Erythroblast (primary cell): Measurements from ENCODE around the gene ARL5C.
"Not testable (repeated sequence)": the region's sequence is repeated elsewhere in the genome, so short reads cannot be mapped to it uniquely, and the experiment has no call there.

Experiments
- DNase-seq, 2 experiments: peaks; one replicate each; lab custom pipeline; 2025; lab: John Stamatoyannopoulos, UW
- GATA1 ChIP-seq: IDR thresholded peaks from 2 replicates; pipeline ENCODE4 v1.6.1; 2011; ENCODE audit warnings: low read depth, mild to moderate bottlenecking, control low read depth, low read length, moderate library complexity
- POLR2A ChIP-seq: IDR thresholded peaks from 2 replicates; pipeline ENCODE4 v1.6.1; 2011; ENCODE audit warnings: mild to moderate bottlenecking, low read length

The ARL5C gene

GRCh38 chr17:39131616-39132015 is 34.3 kb downstream of the ARL5C start:
- DNase-seq: no peak
- TF ChIP-seq POLR2A (no peak), GATA1 (no peak)

GRCh38 chr17:39130205-39130604 is 35.8 kb downstream of the ARL5C start:
- TF ChIP-seq POLR2A (no peak), GATA1 (no peak)
- no peak for DNase-seq

GRCh38 chr17:39129544-39129943 is 36.4 kb downstream of the ARL5C start:
- not testable (repeated sequence) for DNase-seq

- TF ChIP-seq POLR2A: no peak
- TF ChIP-seq GATA1: no peak
- no peak for DNase-seq
Observed at GRCh38 chr17:39126436-39126835, 39.5 kb downstream of the ARL5C start.

GRCh38 chr17:39125143-39125875 is 40.7 kb downstream of the ARL5C start:
- DNase-seq: no peak

GRCh38 chr17:39123627-39124026 is 42.3 kb downstream of the ARL5C start:
- TF ChIP-seq POLR2A (no peak), GATA1 (no peak)
- DNase-seq: no peak

More at GRCh38 chr17:39125143-39125875, 40.7 kb downstream of the ARL5C start:
- TF ChIP-seq POLR2A (no peak), GATA1 (no peak)

- no peak for DNase-seq
- no peak for TF ChIP-seq GATA1
- TF ChIP-seq POLR2A: no peak
Observed at GRCh38 chr17:39122991-39123390, 43.0 kb downstream of the ARL5C start.

- DNase-seq: not testable (repeated sequence)
Observed at GRCh38 chr17:39121919-39122318, 44.0 kb downstream of the ARL5C start.

GRCh38 chr17:39118674-39119419 is 47.1 kb downstream of the ARL5C start:
- no peak for DNase-seq
- TF ChIP-seq GATA1: no peak
- TF ChIP-seq POLR2A: no peak

- TF ChIP-seq POLR2A: no peak
- TF ChIP-seq GATA1: no peak
- DNase-seq: no peak
Observed at GRCh38 chr17:39116224-39116623, 49.7 kb downstream of the ARL5C start.

- DNase-seq: no peak
Observed at GRCh38 chr17:39115135-39115534, 50.8 kb downstream of the ARL5C start.

GRCh38 chr17:39114723-39115122 is 51.2 kb downstream of the ARL5C start:
- no peak for DNase-seq
- no peak for TF ChIP-seq POLR2A
- TF ChIP-seq GATA1: no peak

More at GRCh38 chr17:39115135-39115534, 50.8 kb downstream of the ARL5C start:
- TF ChIP-seq POLR2A (no peak), GATA1 (no peak)

GRCh38 chr17:39113871-39114270 is 52.1 kb downstream of the ARL5C start:
- no peak for DNase-seq
- TF ChIP-seq POLR2A: no peak
- no peak for TF ChIP-seq GATA1

- TF ChIP-seq POLR2A (no peak), GATA1 (no peak)
Observed at GRCh38 chr17:39110435-39111136, 55.4 kb downstream of the ARL5C start.

More at GRCh38 chr17:39110435-39111136, 55.4 kb downstream of the ARL5C start:
- DNase-seq: no peak
